MCF 10A (cell line): Measurements from ENCODE around the gene SLC25A27. TPM values are rescaled to one million over a fixed set of nuclear protein-coding genes. Genes with fewer than 3 reads are reported as not detected.
A peak's percentile ranks its signal among the peaks of the same experiment; 100 is the strongest.

ENCODE experiments used
- BruUV-seq: library from RNA; stranded (reverse); fragments of 400-500 nt; replicated peaks from 2 replicates; lab custom pipeline; 2021; lab: Mats Ljungman, UMichigan
- CTCF ChIA-PET: fragments of 300-600 bp; sonication (Branson Sonifier 250); formaldehyde crosslinking; extraction: SDS; loops from one replicate; lab custom pipeline; 2021; ENCODE audit warnings: antibody characterized with exemption, inconsistent platforms; lab: Yijun Ruan, JAX
- POLR2A ChIA-PET: fragments of 300-600, 350-650 bp; sonication (Branson Sonifier 250); formaldehyde crosslinking; extraction: SDS; loops from one replicate; lab custom pipeline; 2020; ENCODE audit warnings: antibody characterized with exemption, inconsistent platforms; lab: Yijun Ruan, JAX
- DNase-seq: peaks from one replicate; pipeline ENCODE4 v3.0.0-alpha.2; 2018; ENCODE audit not compliant: unreplicated experiment
- H3K27ac Mint-ChIP-seq: one replicate; pipeline ENCODE4 v1.8.0; 2022; ENCODE audit warnings: mild to moderate bottlenecking, low read depth, mixed read lengths; ENCODE audit not compliant: unreplicated experiment
- H3K27me3 Mint-ChIP-seq: one replicate; pipeline ENCODE4 v1.8.0; 2022; ENCODE audit warnings: mixed read lengths; ENCODE audit not compliant: insufficient read depth, unreplicated experiment
- H3K36me3 Mint-ChIP-seq: one replicate; pipeline ENCODE4 v1.8.0; 2022; ENCODE audit warnings: mild to moderate bottlenecking, moderate library complexity, mixed read lengths; ENCODE audit not compliant: insufficient read depth, unreplicated experiment
- H3K4me1 Mint-ChIP-seq: one replicate; pipeline ENCODE4 v1.8.0; 2022; ENCODE audit warnings: mixed read lengths; ENCODE audit not compliant: insufficient read depth, unreplicated experiment
- H3K4me3 Mint-ChIP-seq: one replicate; pipeline ENCODE4 v1.8.0; 2022; ENCODE audit warnings: mild to moderate bottlenecking, moderate library complexity, mixed read lengths; ENCODE audit not compliant: unreplicated experiment
- H3K9me3 Mint-ChIP-seq: one replicate; pipeline ENCODE4 v1.8.0; 2022; ENCODE audit warnings: mixed read lengths; ENCODE audit not compliant: unreplicated experiment
- CTCF ChIP-seq: fragments of 200-600 bp; IDR thresholded peaks from one replicate; pipeline ENCODE4 v1.8.0; 2022; ENCODE audit warnings: antibody characterized with exemption, mild to moderate bottlenecking; ENCODE audit not compliant: unreplicated experiment
- intact Hi-C: fragments of 100-400 bp; cut with micrococcal nuclease; formaldehyde crosslinking; loops from 2 replicates; pipeline ENCODE4 v1.14.1; 2022
- total RNA-seq: library from RNA; stranded (reverse); gene quantifications from 2 replicates; pipeline ENCODE4 v1.2.3, GENCODE V29; 2022

The SLC25A27 gene
- total RNA-seq, 1 experiment from 2014 or later = 21.7 TPM

- TF ChIP-seq CTCF = peak; percentile 38
- no TSS peak for BruUV-seq
- DNase-seq = peak; percentile 53
- peaks cover 1% of the 10 kb centered on the region for H3K4me1 Mint-ChIP-seq
- H3K27me3 Mint-ChIP-seq = no peaks in the 10 kb centered on the region
- intact Hi-C loops = loop anchor here (1.0 to 5.0 kb wide), 4 partner anchors 77 to 343 kb away; no protein-coding TSS in a partner anchor
- no peaks in the 10 kb centered on the region for H3K9me3 Mint-ChIP-seq
- H3K4me3 Mint-ChIP-seq = no peak overlapping the region
- ChIA-PET POLR2A (interaction anchor here (1.1 kb wide), 1 partner anchor 66 kb away, joined by 4 read pairs; no protein-coding TSS in a partner anchor), CTCF (interaction anchor here (0.6 to 1.7 kb wide), 10 partner anchors 8 to 644 kb away, joined by 3 to 7 read pairs (median 4); partner anchors contain the start of gene PLA2G7)
- no peaks in the 10 kb centered on the region for H3K36me3 Mint-ChIP-seq
- H3K27ac Mint-ChIP-seq = no peak overlapping the region
Measured at GRCh38 chr6:46704562-46704961, 51.8 kb downstream of the SLC25A27 start.

- H3K9me3 Mint-ChIP-seq = no peaks in the 10 kb centered on the region
- H3K27me3 Mint-ChIP-seq = no peaks in the 10 kb centered on the region
- no peak for DNase-seq
- no peak for TF ChIP-seq CTCF
- no peak overlapping the region for H3K4me3 Mint-ChIP-seq
- no TSS peak for BruUV-seq
- intact Hi-C loops = no loop called here
- no peaks in the 10 kb centered on the region for H3K36me3 Mint-ChIP-seq
- H3K27ac Mint-ChIP-seq = no peak overlapping the region
- H3K4me1 Mint-ChIP-seq = peaks cover 6% of the 10 kb centered on the region
- CTCF ChIA-PET = interaction anchor here (0.6 to 0.7 kb wide), 3 partner anchors 34 to 435 kb away, joined by 3 read pairs; no protein-coding TSS in a partner anchor
- POLR2A ChIA-PET = interaction anchor here (0.5 kb wide), 1 partner anchor 74 kb away, joined by 3 read pairs; no protein-coding TSS in a partner anchor
Measured at GRCh38 chr6:46706464-46706863, 53.7 kb downstream of the SLC25A27 start.

- no peaks in the 10 kb centered on the region for H3K36me3 Mint-ChIP-seq
- no peaks in the 10 kb centered on the region for H3K9me3 Mint-ChIP-seq
- H3K4me3 Mint-ChIP-seq = no peak overlapping the region
- no peaks in the 10 kb centered on the region for H3K27me3 Mint-ChIP-seq
- TF ChIP-seq CTCF = no peak
- no peak for DNase-seq
- POLR2A ChIA-PET = no interaction called here
- CTCF ChIA-PET = interaction anchor here (0.6 kb wide), 1 partner anchor 137 kb away, joined by 4 read pairs; no protein-coding TSS in a partner anchor
- no TSS peak for BruUV-seq
- H3K4me1 Mint-ChIP-seq = peaks cover 6% of the 10 kb centered on the region
- intact Hi-C loops = no loop called here
- H3K27ac Mint-ChIP-seq = no peak overlapping the region
Measured at GRCh38 chr6:46711491-46711890, 58.7 kb downstream of the SLC25A27 start.

GRCh38 chr6:46715141-46715540 is 62.4 kb downstream of the SLC25A27 start:
- Mint-ChIP-seq H3K36me3 (no peaks in the 10 kb centered on the region), H3K9me3 (no peaks in the 10 kb centered on the region), H3K4me3 (no peak overlapping the region), H3K27me3 (no peaks in the 10 kb centered on the region), H3K4me1 (peaks cover 14% of the 10 kb centered on the region), H3K27ac (no peak overlapping the region)
- BruUV-seq = no TSS peak
- peak; percentile 40 for DNase-seq
- ChIA-PET POLR2A (no interaction called here), CTCF (no interaction called here)
- no peak for TF ChIP-seq CTCF
- intact Hi-C loops = loop anchor here (5.0 kb wide), 1 partner anchor 332 kb away; no protein-coding TSS in a partner anchor
